ENCODE measurements around the gene NOS1AP. TPM values are rescaled to one million over a fixed set of nuclear protein-coding genes. Genes with fewer than 3 reads are reported as not detected.

The NOS1AP gene
- total RNA-seq, 1 donor from 2014 or later = 4.9 TPM

GRCh38 chr1:162299018-162299417, 229.5 kb downstream of the NOS1AP start:
- Histone ChIP-seq H3K27me3 (no peaks in the 10 kb centered on the region), H3K4me1 (no peaks in the 10 kb centered on the region), H3K9me3 (no peaks in the 10 kb centered on the region), H3K4me3 (no peak overlapping the region), H3K27ac (no peak overlapping the region), H3K36me3 (no peaks in the 10 kb centered on the region)
- ATAC-seq (no peak), DNase-seq (no peak)
- intact Hi-C loops (cut with DNase I) = no loop called here
- TF ChIP-seq CTCF (IDR thresholded peaks at IDR 0.05) = no peak

GRCh38 chr1:162300057-162300917, 230.8 kb downstream of the NOS1AP start:
- H3K4me1 ChIP-seq = no peaks in the 10 kb centered on the region
- H3K9me3 ChIP-seq = no peaks in the 10 kb centered on the region
- intact Hi-C loops (cut with DNase I) = no loop called here
- no peak overlapping the region for H3K4me3 ChIP-seq
- H3K27me3 ChIP-seq = no peaks in the 10 kb centered on the region
- no peak overlapping the region for H3K27ac ChIP-seq
- H3K36me3 ChIP-seq = no peaks in the 10 kb centered on the region
- DNase-seq (no peak), ATAC-seq (peak; percentile 76)
- no peak for TF ChIP-seq CTCF (IDR thresholded peaks at IDR 0.05)

- Histone ChIP-seq H3K4me1 (no peaks in the 10 kb centered on the region), H3K9me3 (no peaks in the 10 kb centered on the region), H3K27me3 (no peaks in the 10 kb centered on the region), H3K4me3 (no peak overlapping the region), H3K27ac (no peak overlapping the region), H3K36me3 (no peaks in the 10 kb centered on the region)
- intact Hi-C loops (cut with DNase I) = no loop called here
- no peak for DNase-seq
- ATAC-seq = no peak
- no peak for TF ChIP-seq CTCF (IDR thresholded peaks at IDR 0.05)
Measured at GRCh38 chr1:162301696-162302095, 232.2 kb downstream of the NOS1AP start.

GRCh38 chr1:162302306-162303003, 233.0 kb downstream of the NOS1AP start:
- intact Hi-C loops (cut with DNase I) = no loop called here
- no peaks in the 10 kb centered on the region for H3K9me3 ChIP-seq

GRCh38 chr1:162303004-162303344, 233.5 kb downstream of the NOS1AP start:
- no peak for DNase-seq
- intact Hi-C loops (cut with DNase I) = no loop called here
- H3K9me3 ChIP-seq = no peaks in the 10 kb centered on the region
- ATAC-seq = no peak
- no peak overlapping the region for H3K27ac ChIP-seq
- no peak for TF ChIP-seq CTCF (IDR thresholded peaks at IDR 0.05)
- no peaks in the 10 kb centered on the region for H3K27me3 ChIP-seq
- no peaks in the 10 kb centered on the region for H3K4me1 ChIP-seq
- H3K36me3 ChIP-seq = no peaks in the 10 kb centered on the region
- H3K4me3 ChIP-seq = no peak overlapping the region

More at GRCh38 chr1:162302306-162303003, 233.0 kb downstream of the NOS1AP start:
- ATAC-seq = no peak
- Histone ChIP-seq H3K36me3 (no peaks in the 10 kb centered on the region), H3K27me3 (no peaks in the 10 kb centered on the region), H3K4me1 (no peaks in the 10 kb centered on the region), H3K27ac (no peak overlapping the region), H3K4me3 (no peak overlapping the region)
- no peak for DNase-seq
- no peak for TF ChIP-seq CTCF (IDR thresholded peaks at IDR 0.05)

Measured in upper lobe of right lung (tissue), 1 donor.